ENCODE data around the gene HPS5. TPM values are rescaled to one million over a fixed set of nuclear protein-coding genes. Genes with fewer than 3 reads are reported as not detected.
A peak's percentile ranks its signal among the peaks of the same experiment; 100 is the strongest.

HPS5 gene
- total RNA-seq, 1 experiment from 2014 or later = 31.8 TPM

- H3K27me3 Mint-ChIP-seq (ENCODE audit: insufficient read depth, unreplicated experiment) = no peaks in the 10 kb centered on the region
- TF ChIP-seq CTCF (IDR thresholded peaks at IDR 0.05; ENCODE audit: unreplicated experiment) = no peak
- ChIA-PET POLR2A (interaction anchor here (0.6 to 4.8 kb wide), 29 partner anchors 9 to 789 kb away, joined by 3 to 239 read pairs (median 4); partner anchors contain the start of genes LDHA, SAA1 and TSG101), CTCF (interaction anchor here (0.6 to 2.6 kb wide), 5 partner anchors 9 to 1630 kb away, joined by 3 to 12 read pairs (median 3); no protein-coding TSS in a partner anchor)
- intact Hi-C loops (cut with micrococcal nuclease) = loop anchor here (10.0 kb wide), 1 partner anchor 203 kb away; the partner anchor contains the start of gene TSG101
- no peak for DNase-seq (ENCODE audit: unreplicated experiment)
- peaks cover 42% of the 10 kb centered on the region for H3K36me3 Mint-ChIP-seq (ENCODE audit: insufficient read depth, unreplicated experiment)
- H3K4me3 Mint-ChIP-seq (ENCODE audit: unreplicated experiment) = peak overlapping the region; percentile 92
- no peaks in the 10 kb centered on the region for H3K9me3 Mint-ChIP-seq (ENCODE audit: unreplicated experiment)
- H3K4me1 Mint-ChIP-seq (ENCODE audit: insufficient read depth, unreplicated experiment) = peaks cover 57% of the 10 kb centered on the region
- TSS peak; percentile 75 for BruUV-seq (replicated peaks)
- H3K27ac Mint-ChIP-seq (ENCODE audit: low read depth, unreplicated experiment) = peak overlapping the region; percentile 100
These were observed 367 bp downstream of the HPS5 start for GRCh38 chr11:18321578-18321968.

- Mint-ChIP-seq H3K27ac (ENCODE audit: low read depth, unreplicated experiment) (peak overlapping the region; percentile 100), H3K36me3 (ENCODE audit: insufficient read depth, unreplicated experiment) (peaks cover 41% of the 10 kb centered on the region), H3K4me3 (ENCODE audit: unreplicated experiment) (peak overlapping the region; percentile 92), H3K9me3 (ENCODE audit: unreplicated experiment) (no peaks in the 10 kb centered on the region), H3K27me3 (ENCODE audit: insufficient read depth, unreplicated experiment) (no peaks in the 10 kb centered on the region), H3K4me1 (ENCODE audit: insufficient read depth, unreplicated experiment) (peaks cover 58% of the 10 kb centered on the region)
- CTCF ChIA-PET = interaction anchor here (0.6 to 2.0 kb wide), 9 partner anchors 10 to 205 kb away, joined by 3 to 10 read pairs (median 4); no protein-coding TSS in a partner anchor
- no peak for DNase-seq (ENCODE audit: unreplicated experiment)
- no TSS peak for BruUV-seq (replicated peaks)
- no peak for TF ChIP-seq CTCF (IDR thresholded peaks at IDR 0.05; ENCODE audit: unreplicated experiment)
- intact Hi-C loops (cut with micrococcal nuclease) = loop anchor here (10.0 kb wide), 1 partner anchor 204 kb away; the partner anchor contains the start of gene TSG101
- POLR2A ChIA-PET = interaction anchor here (0.6 to 4.8 kb wide), 25 partner anchors 7 to 1730 kb away, joined by 3 to 239 read pairs (median 4); partner anchors contain the start of genes LDHA, SAA1, SPTY2D1 and TSG101
These were observed 1.3 kb downstream of the HPS5 start for GRCh38 chr11:18320617-18321016.

- no peak for TF ChIP-seq CTCF (IDR thresholded peaks at IDR 0.05; ENCODE audit: unreplicated experiment)
- Mint-ChIP-seq H3K27ac (ENCODE audit: low read depth, unreplicated experiment) (peak overlapping the region; percentile 100), H3K36me3 (ENCODE audit: insufficient read depth, unreplicated experiment) (peaks cover 41% of the 10 kb centered on the region), H3K27me3 (ENCODE audit: insufficient read depth, unreplicated experiment) (no peaks in the 10 kb centered on the region), H3K4me1 (ENCODE audit: insufficient read depth, unreplicated experiment) (peaks cover 58% of the 10 kb centered on the region), H3K9me3 (ENCODE audit: unreplicated experiment) (no peaks in the 10 kb centered on the region), H3K4me3 (ENCODE audit: unreplicated experiment) (peak overlapping the region; percentile 92)
- DNase-seq (ENCODE audit: unreplicated experiment) = no peak
- intact Hi-C loops (cut with micrococcal nuclease) = loop anchor here (10.0 kb wide), 1 partner anchor 205 kb away; the partner anchor contains the start of gene TSG101
- BruUV-seq (replicated peaks) = no TSS peak
- CTCF ChIA-PET = interaction anchor here (0.8 to 2.0 kb wide), 7 partner anchors 9 to 204 kb away, joined by 3 to 10 read pairs (median 5); no protein-coding TSS in a partner anchor
- POLR2A ChIA-PET = interaction anchor here (0.6 to 4.8 kb wide), 19 partner anchors 10 to 1731 kb away, joined by 3 to 239 read pairs (median 4); partner anchors contain the start of genes LDHA, SAA1, SPTY2D1 and TSG101
These were observed 2.0 kb downstream of the HPS5 start for GRCh38 chr11:18319914-18320313.

GRCh38 chr11:18317551-18317950 is 4.4 kb downstream of the HPS5 start:
- no peaks in the 10 kb centered on the region for H3K9me3 Mint-ChIP-seq (ENCODE audit: unreplicated experiment)
- no peak overlapping the region for H3K4me3 Mint-ChIP-seq (ENCODE audit: unreplicated experiment)
- no peak for TF ChIP-seq CTCF (IDR thresholded peaks at IDR 0.05; ENCODE audit: unreplicated experiment)
- POLR2A ChIA-PET = interaction anchor here (0.7 kb wide), 1 partner anchor 113 kb away, joined by 3 read pairs; no protein-coding TSS in a partner anchor
- H3K4me1 Mint-ChIP-seq (ENCODE audit: insufficient read depth, unreplicated experiment) = peaks cover 54% of the 10 kb centered on the region
- no peaks in the 10 kb centered on the region for H3K27me3 Mint-ChIP-seq (ENCODE audit: insufficient read depth, unreplicated experiment)
- H3K36me3 Mint-ChIP-seq (ENCODE audit: insufficient read depth, unreplicated experiment) = peaks cover 28% of the 10 kb centered on the region
- BruUV-seq (replicated peaks) = no TSS peak
- CTCF ChIA-PET = interaction anchor here (0.6 kb wide), 1 partner anchor 77 kb away, joined by 3 read pairs; the partner anchor contains the start of gene LDHA
- intact Hi-C loops (cut with micrococcal nuclease) = no loop called here
- peak overlapping the region; percentile 100 for H3K27ac Mint-ChIP-seq (ENCODE audit: low read depth, unreplicated experiment)
- no peak for DNase-seq (ENCODE audit: unreplicated experiment)

All from MCF 10A (cell line).